ENCODE results near the gene FOXP2. TPM values are rescaled to one million over a fixed set of nuclear protein-coding genes. Genes with fewer than 3 reads are reported as not detected.

FOXP2 gene
- polyA plus RNA-seq, 3 donors = not detected

GRCh38 chr7:114459574-114459973 is 45.0 kb downstream of the FOXP2 start:
- Histone ChIP-seq H3K9ac (ENCODE audit: insufficient read depth, low read length, poor library complexity, severe bottlenecking) (no peak overlapping the region), H4K20me1 (ENCODE audit: insufficient read depth, low read length) (no peaks in the 10 kb centered on the region), H3K36me3 (replicated peaks in 1 of 2; ENCODE audit: control insufficient read depth in 1 of 2, insufficient read depth in 2 of 2, low read length in 2 of 2) (no peaks in the 10 kb centered on the region), H3K4me2 (replicated peaks; ENCODE audit: extremely low read depth, low read length, poor library complexity, severe bottlenecking) (no peak overlapping the region), H3K27me3 (ENCODE audit: control insufficient read depth in 2 of 2, insufficient read depth in 2 of 2, low read length in 2 of 2) (no peaks in the 10 kb centered on the region), H3K27ac (ENCODE audit: low read depth in 1 of 2, low read length in 2 of 2) (no peak overlapping the region), H2AFZ (ENCODE audit: insufficient read depth, low read depth, low read length, poor library complexity, severe bottlenecking) (no peak overlapping the region), H3K79me2 (ENCODE audit: insufficient read depth, low read length) (no peaks in the 10 kb centered on the region), H3K4me1 (ENCODE audit: control insufficient read depth in 1 of 2, insufficient read depth in 2 of 2, low read length in 2 of 2) (no peaks in the 10 kb centered on the region), H3K4me3 (replicated peaks in 1 of 3; ENCODE audit: low read depth in 2 of 3, low read length in 3 of 3) (no peak overlapping the region), H3K9me3 (replicated peaks in 1 of 2; ENCODE audit: control insufficient read depth in 1 of 2, insufficient read depth in 1 of 2, low read length in 2 of 2) (no peaks in the 10 kb centered on the region)
- Mint-ChIP-seq H3K4me1 (no peaks in the 10 kb centered on the region), H3K9me3 (peaks cover 0 to 6% (median 4%) of the 10 kb centered on the region in 7 donors), H3K27ac (no peak overlapping the region), H3K4me3 (no peak overlapping the region), H3K36me3 (no peaks in the 10 kb centered on the region), H3K27me3 (ENCODE audit: low read depth in 3 of 3) (no peaks in the 10 kb centered on the region)
- intact Hi-C loops (cut with micrococcal nuclease) = no loop called here
- no peak for TF ChIP-seq CTCF (IDR thresholded peaks at IDR 0.05)
- WGBS (ENCODE audit: insufficient coverage) = 92% methylated on average over 10 of the region's 12 CpGs
- DNase-seq = no peak

GRCh38 chr7:114460021-114460420 is 45.4 kb downstream of the FOXP2 start:
- WGBS (ENCODE audit: insufficient coverage) = no CpG with 5 or more reads among the region's 2 CpGs

More at GRCh38 chr7:114460021-114460420, 45.4 kb downstream of the FOXP2 start:
- no peak overlapping the region for H3K4me3 Mint-ChIP-seq
- H3K4me1 ChIP-seq (ENCODE audit: control insufficient read depth in 1 of 2, insufficient read depth in 2 of 2, low read length in 2 of 2) = no peaks in the 10 kb centered on the region
- no peaks in the 10 kb centered on the region for H3K9me3 ChIP-seq (replicated peaks in 1 of 2; ENCODE audit: control insufficient read depth in 1 of 2, insufficient read depth in 1 of 2, low read length in 2 of 2)
- no peak overlapping the region for H3K4me2 ChIP-seq (replicated peaks; ENCODE audit: extremely low read depth, low read length, poor library complexity, severe bottlenecking)
- no peaks in the 10 kb centered on the region for H3K36me3 ChIP-seq (replicated peaks in 1 of 2; ENCODE audit: control insufficient read depth in 1 of 2, insufficient read depth in 2 of 2, low read length in 2 of 2)
- no peak overlapping the region for H2AFZ ChIP-seq (ENCODE audit: insufficient read depth, low read depth, low read length, poor library complexity, severe bottlenecking)
- no peaks in the 10 kb centered on the region for H3K4me1 Mint-ChIP-seq
- no peak overlapping the region for H3K4me3 ChIP-seq (replicated peaks in 1 of 3; ENCODE audit: low read depth in 2 of 3, low read length in 3 of 3)
- peaks cover 0 to 6% (median 4%) of the 10 kb centered on the region in 7 donors for H3K9me3 Mint-ChIP-seq
- H3K27me3 Mint-ChIP-seq (ENCODE audit: low read depth in 3 of 3) = no peaks in the 10 kb centered on the region
- H4K20me1 ChIP-seq (ENCODE audit: insufficient read depth, low read length) = no peaks in the 10 kb centered on the region
- no peaks in the 10 kb centered on the region for H3K36me3 Mint-ChIP-seq
- DNase-seq = no peak
- TF ChIP-seq CTCF (IDR thresholded peaks at IDR 0.05) = no peak
- H3K27me3 ChIP-seq (ENCODE audit: control insufficient read depth in 2 of 2, insufficient read depth in 2 of 2, low read length in 2 of 2) = no peaks in the 10 kb centered on the region
- no peak overlapping the region for H3K9ac ChIP-seq (ENCODE audit: insufficient read depth, low read length, poor library complexity, severe bottlenecking)
- H3K79me2 ChIP-seq (ENCODE audit: insufficient read depth, low read length) = no peaks in the 10 kb centered on the region
- no peak overlapping the region for H3K27ac ChIP-seq (ENCODE audit: low read depth in 1 of 2, low read length in 2 of 2)
- intact Hi-C loops (cut with micrococcal nuclease) = no loop called here
- H3K27ac Mint-ChIP-seq = no peak overlapping the region
